ENCODE data around the gene DPRX.

- TF ChIP-seq CTCF (IDR thresholded peaks at IDR 0.05) (no peak), POLR2A (IDR thresholded peaks at IDR 0.05) (no peak), POLR2AphosphoS5 (IDR thresholded peaks at IDR 0.05; ENCODE audit: insufficient read depth in 1 of 2, low read depth in 1 of 2) (no peak)
Measured at GRCh38 chr19:53660584-53660983, 28.8 kb downstream of the DPRX start.

All from vagina (tissue), 2 donors.